Neural progenitor cell (in vitro differentiated cells): Measurements from ENCODE around the gene ITGA3. TPM values are rescaled to one million over a fixed set of nuclear protein-coding genes. Genes with fewer than 3 reads are reported as not detected.
A peak's percentile ranks its signal among the peaks of the same experiment; 100 is the strongest.

Experiments
- DNase-seq: peaks from one replicate; pipeline ENCODE4 v3.0.0-alpha.2; 2016; ENCODE audit warnings: low spot score
- H2AFZ ChIP-seq: fragments of 200-600 bp; sonication (generic); replicated peaks from 2 replicates; pipeline ENCODE4 v1.6.1; 2016; ENCODE audit warnings: antibody characterized with exemption
- H3F3A ChIP-seq: fragments of 200-600 bp; sonication (generic); 2 replicates; pipeline ENCODE4 v1.6.1; 2016; ENCODE audit warnings: antibody characterized with exemption, low read depth
- H3K27ac ChIP-seq: fragments of 200-600 bp; sonication (generic); 2 replicates; pipeline ENCODE4 v1.5.1; 2016; ENCODE audit warnings: mild to moderate bottlenecking
- H3K27me3 ChIP-seq: fragments of 200-600 bp; sonication (generic); 2 replicates; pipeline ENCODE4 v1.6.1; 2016; ENCODE audit warnings: mild to moderate bottlenecking, moderate library complexity
- H3K36me3 ChIP-seq: fragments of 200-600 bp; sonication (generic); 2 replicates; pipeline ENCODE4 v1.5.1; 2016
- H3K4me1 ChIP-seq: fragments of 200-600 bp; sonication (generic); 2 replicates; pipeline ENCODE4 v1.6.1; 2016; ENCODE audit warnings: mixed run types
- H3K4me2 ChIP-seq: fragments of 200-600 bp; sonication (generic); 2 replicates; pipeline ENCODE4 v1.6.1; 2016
- H3K4me3 ChIP-seq: fragments of 200-600 bp; sonication (generic); 2 replicates; pipeline ENCODE4 v1.5.1; 2016
- H3K79me2 ChIP-seq: fragments of 200-600 bp; sonication (generic); 2 replicates; pipeline ENCODE4 v1.6.1; 2016; ENCODE audit warnings: low read depth
- H3K9ac ChIP-seq: fragments of 200-600 bp; sonication (generic); 2 replicates; pipeline ENCODE4 v1.6.1; 2016
- H3K9me3 ChIP-seq: fragments of 200-600 bp; sonication (generic); 2 replicates; pipeline ENCODE4 v1.5.1; 2016; ENCODE audit warnings: low read depth
- H4K20me1 ChIP-seq: fragments of 200-600 bp; sonication (generic); 2 replicates; pipeline ENCODE4 v1.6.1; 2016; ENCODE audit warnings: low read depth
- H3K27ac Mint-ChIP-seq: 3 replicates; pipeline ENCODE4 v1.8.0; 2021; ENCODE audit warnings: mixed read lengths
- H3K27me3 Mint-ChIP-seq: 2 replicates; pipeline ENCODE4 v1.8.0; 2022; ENCODE audit warnings: low read depth, mild to moderate bottlenecking, inconsistent platforms, moderate library complexity, mixed read lengths; ENCODE audit not compliant: insufficient read depth
- H3K36me3 Mint-ChIP-seq: 3 replicates; pipeline ENCODE4 v1.8.0; 2021; ENCODE audit warnings: mixed read lengths
- H3K4me1 Mint-ChIP-seq: 3 replicates; pipeline ENCODE4 v1.8.0; 2021; ENCODE audit warnings: mixed read lengths
- H3K4me3 Mint-ChIP-seq: 3 replicates; pipeline ENCODE4 v1.8.0; 2021; ENCODE audit warnings: mild to moderate bottlenecking, moderate library complexity, mixed read lengths
- H3K9me3 Mint-ChIP-seq: 3 replicates; pipeline ENCODE4 v1.8.0; 2020; ENCODE audit warnings: mixed read lengths
- EZH2 ChIP-seq: fragments of 200-600 bp; sonication (generic); IDR thresholded peaks from 2 replicates; pipeline ENCODE4 v1.6.1; 2017; ENCODE audit warnings: antibody characterized with exemption, mild to moderate bottlenecking, moderate library complexity
- EZH2phosphoT487 ChIP-seq: fragments of 200-600 bp; sonication (generic); IDR thresholded peaks from 2 replicates; pipeline ENCODE4 v1.6.1; 2017; ENCODE audit warnings: antibody characterized with exemption
- total RNA-seq: library from RNA; depleted of rRNA; stranded (reverse); fragments of >200 nt; gene quantifications from 2 replicates; pipeline ENCODE4 v1.2.3, GENCODE V29; 2015; ENCODE audit warnings: low replicate concordance
- TF ChIP-seq, protein P1 (sequence below): fragments of 200-600 bp; sonication (generic); IDR thresholded peaks from 2 replicates; pipeline ENCODE4 v1.5.1; 2017; ENCODE audit warnings: antibody characterized with exemption, mild to moderate bottlenecking

ITGA3 gene
- total RNA-seq, 1 donor from 2014 or later = 7.7 TPM

DNA sequence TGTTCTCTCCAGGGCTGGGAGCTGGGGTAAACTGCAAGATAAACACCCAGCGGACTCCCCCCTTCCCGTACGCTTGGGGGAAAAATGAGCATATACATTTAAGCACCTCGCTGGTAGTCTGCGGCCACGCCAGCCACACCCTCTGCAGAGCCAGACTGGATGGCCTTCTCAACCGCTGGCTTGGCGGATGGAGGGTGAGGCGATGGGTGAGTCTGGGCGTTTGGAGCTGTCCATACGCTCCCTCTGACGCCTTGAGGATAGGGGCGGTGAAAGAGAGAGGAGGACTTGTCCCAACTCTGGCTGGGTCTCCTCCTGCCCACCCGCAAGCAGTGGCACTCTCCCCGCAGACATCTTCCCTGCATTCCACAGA lies 1.0 kb downstream of the ITGA3 start:
- H3K4me1 ChIP-seq = peaks cover 9% of the 10 kb centered on the region
- DNase-seq = peak; percentile 49

DNA sequence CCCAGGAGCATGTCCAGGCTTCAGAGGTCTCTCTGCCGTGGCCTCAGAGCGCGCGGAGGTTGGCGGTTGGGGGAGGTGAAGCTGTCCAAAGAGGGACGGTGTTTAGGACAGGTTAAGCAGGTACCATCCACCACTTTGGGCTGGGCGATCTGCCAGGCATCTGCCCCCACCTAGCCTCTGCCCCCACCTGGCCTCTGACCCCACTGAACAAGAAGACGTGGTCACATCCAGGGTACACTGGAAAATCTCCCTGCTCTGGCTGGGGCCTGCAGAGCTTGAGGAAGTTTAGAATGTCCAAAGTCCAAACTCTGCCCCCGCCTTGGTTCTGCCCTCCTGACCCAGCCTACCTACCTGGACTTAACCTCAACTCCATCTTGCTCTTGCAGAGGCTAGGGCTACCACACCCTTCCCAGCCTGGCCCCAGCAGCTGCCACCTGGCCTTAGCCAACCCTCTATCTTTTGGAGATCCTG lies 1.6 kb downstream of the ITGA3 start:
- Mint-ChIP-seq H3K4me1 (peaks cover 26% of the 10 kb centered on the region), H3K36me3 (no peaks in the 10 kb centered on the region), H3K9me3 (no peaks in the 10 kb centered on the region), H3K27ac (no peak overlapping the region), H3K27me3 (peaks cover 26% of the 10 kb centered on the region), H3K4me3 (peak overlapping the region; percentile 87)
- no peak overlapping the region for H3K4me2 ChIP-seq
- peaks cover 9% of the 10 kb centered on the region for H3K4me1 ChIP-seq
- H4K20me1 ChIP-seq = peaks cover 4% of the 10 kb centered on the region
- H3K4me3 ChIP-seq = no peak overlapping the region
- TF ChIP-seq, protein P1, sequence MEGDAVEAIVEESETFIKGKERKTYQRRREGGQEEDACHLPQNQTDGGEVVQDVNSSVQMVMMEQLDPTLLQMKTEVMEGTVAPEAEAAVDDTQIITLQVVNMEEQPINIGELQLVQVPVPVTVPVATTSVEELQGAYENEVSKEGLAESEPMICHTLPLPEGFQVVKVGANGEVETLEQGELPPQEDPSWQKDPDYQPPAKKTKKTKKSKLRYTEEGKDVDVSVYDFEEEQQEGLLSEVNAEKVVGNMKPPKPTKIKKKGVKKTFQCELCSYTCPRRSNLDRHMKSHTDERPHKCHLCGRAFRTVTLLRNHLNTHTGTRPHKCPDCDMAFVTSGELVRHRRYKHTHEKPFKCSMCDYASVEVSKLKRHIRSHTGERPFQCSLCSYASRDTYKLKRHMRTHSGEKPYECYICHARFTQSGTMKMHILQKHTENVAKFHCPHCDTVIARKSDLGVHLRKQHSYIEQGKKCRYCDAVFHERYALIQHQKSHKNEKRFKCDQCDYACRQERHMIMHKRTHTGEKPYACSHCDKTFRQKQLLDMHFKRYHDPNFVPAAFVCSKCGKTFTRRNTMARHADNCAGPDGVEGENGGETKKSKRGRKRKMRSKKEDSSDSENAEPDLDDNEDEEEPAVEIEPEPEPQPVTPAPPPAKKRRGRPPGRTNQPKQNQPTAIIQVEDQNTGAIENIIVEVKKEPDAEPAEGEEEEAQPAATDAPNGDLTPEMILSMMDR = no peak
- TF ChIP-seq EZH2phosphoT487 (no peak), EZH2 (no peak)
- H2AFZ ChIP-seq = no peak overlapping the region
- H3F3A ChIP-seq = peaks cover 30% of the 10 kb centered on the region
- H3K27ac ChIP-seq = no peak overlapping the region
- H3K9me3 ChIP-seq = no peaks in the 10 kb centered on the region
- DNase-seq = no peak
- H3K9ac ChIP-seq = no peak overlapping the region
- no peaks in the 10 kb centered on the region for H3K79me2 ChIP-seq
- peaks cover 50% of the 10 kb centered on the region for H3K27me3 ChIP-seq
- no peaks in the 10 kb centered on the region for H3K36me3 ChIP-seq

More for the DNA sequence above, 1.0 kb downstream of the ITGA3 start:
- H3K4me2 ChIP-seq = peak overlapping the region; percentile 96
- Mint-ChIP-seq H3K36me3 (no peaks in the 10 kb centered on the region), H3K4me1 (peaks cover 28% of the 10 kb centered on the region), H3K27me3 (peaks cover 28% of the 10 kb centered on the region), H3K9me3 (no peaks in the 10 kb centered on the region), H3K27ac (no peak overlapping the region), H3K4me3 (peak overlapping the region; percentile 87)
- H3F3A ChIP-seq = peaks cover 30% of the 10 kb centered on the region
- peaks cover 50% of the 10 kb centered on the region for H3K27me3 ChIP-seq
- no peak overlapping the region for H3K27ac ChIP-seq
- no peak overlapping the region for H3K9ac ChIP-seq
- H3K4me3 ChIP-seq = peak overlapping the region; percentile 82
- no peak overlapping the region for H2AFZ ChIP-seq
- no peaks in the 10 kb centered on the region for H3K79me2 ChIP-seq
- no peaks in the 10 kb centered on the region for H3K36me3 ChIP-seq
- no peaks in the 10 kb centered on the region for H3K9me3 ChIP-seq
- TF ChIP-seq, protein P1 = no peak
- TF ChIP-seq EZH2phosphoT487 (no peak), EZH2 (no peak)
- peaks cover 4% of the 10 kb centered on the region for H4K20me1 ChIP-seq

DNA sequence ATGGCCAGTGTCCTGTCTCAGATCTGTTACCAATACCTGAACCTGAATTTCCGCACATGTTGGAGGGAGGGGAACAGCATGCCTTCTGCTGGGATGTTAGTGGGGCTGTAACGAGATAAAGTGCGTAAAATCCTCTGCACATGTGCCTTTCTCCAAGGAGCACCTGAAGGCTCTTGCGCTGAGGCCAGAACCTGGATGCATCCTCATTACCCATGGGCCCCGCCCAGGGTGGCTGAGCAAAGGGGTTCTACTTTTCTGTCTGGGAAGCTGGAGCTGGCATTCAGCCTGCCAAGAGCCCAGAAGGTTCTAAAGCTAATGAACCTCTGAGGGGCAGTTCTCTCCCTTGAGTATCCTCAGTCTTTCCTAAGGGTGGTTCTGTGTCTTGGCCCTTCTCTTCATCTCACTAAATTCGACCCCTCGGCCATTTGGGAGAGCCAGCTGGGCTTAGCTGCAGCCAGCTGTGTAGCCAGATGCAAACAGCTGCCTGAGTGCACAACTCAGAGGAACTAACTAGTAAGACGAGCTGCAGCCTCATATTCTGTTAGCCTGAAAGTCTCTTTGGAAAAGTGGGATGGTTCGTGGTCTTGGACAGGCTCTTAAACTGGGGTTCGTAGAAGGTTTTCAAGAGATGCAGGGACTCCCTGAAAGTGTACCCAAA lies 2.5 kb downstream of the ITGA3 start:
- H3K27ac Mint-ChIP-seq = no peak overlapping the region
- no peaks in the 10 kb centered on the region for H3K36me3 Mint-ChIP-seq
- H3K9me3 Mint-ChIP-seq = no peaks in the 10 kb centered on the region
- Histone ChIP-seq H3F3A (peaks cover 30% of the 10 kb centered on the region), H3K4me3 (no peak overlapping the region), H2AFZ (no peak overlapping the region), H3K4me1 (peaks cover 9% of the 10 kb centered on the region), H3K9me3 (no peaks in the 10 kb centered on the region), H3K27ac (no peak overlapping the region), H3K36me3 (no peaks in the 10 kb centered on the region), H3K79me2 (no peaks in the 10 kb centered on the region), H3K9ac (no peak overlapping the region), H3K4me2 (no peak overlapping the region), H4K20me1 (peaks cover 4% of the 10 kb centered on the region), H3K27me3 (peaks cover 49% of the 10 kb centered on the region)
- H3K4me3 Mint-ChIP-seq = peak overlapping the region; percentile 71
- no peak for DNase-seq
- H3K27me3 Mint-ChIP-seq = peaks cover 23% of the 10 kb centered on the region
- H3K4me1 Mint-ChIP-seq = peaks cover 19% of the 10 kb centered on the region
- TF ChIP-seq EZH2phosphoT487 = no peak
- TF ChIP-seq, protein P1 = no peak
- TF ChIP-seq EZH2 = no peak
